Endothelial cell of umbilical vein (primary cell): ENCODE data around the gene KRT222. TPM values are rescaled to one million over a fixed set of nuclear protein-coding genes. Genes with fewer than 3 reads are reported as not detected.

Experiments
- BruUV-seq: library from RNA; stranded (reverse); fragments of 400-500 nt; replicated peaks from 2 replicates; lab custom pipeline; 2021; lab: Mats Ljungman, UMichigan
- CTCF ChIA-PET: fragments of 300-600, 350-600 bp; sonication (Branson Sonifier 250); formaldehyde crosslinking; loops from one replicate; lab custom pipeline; 2021; ENCODE audit warnings: antibody characterized with exemption, inconsistent platforms; lab: Charles Lee
- POLR2A ChIA-PET: fragments of 300-600, 350-600 bp; sonication (Branson Sonifier 250); formaldehyde crosslinking; loops from one replicate; lab custom pipeline; 2021; ENCODE audit warnings: antibody characterized with exemption, inconsistent platforms; lab: Charles Lee
- DNase-seq: peaks from one replicate; pipeline ENCODE4 v3.0.0-alpha.2; 2011; ENCODE audit warnings: low read depth, low spot score
- FAIRE-seq: peaks from 2 replicates; lab custom pipeline; 2011; peaks lifted over from hg19 to GRCh38; lab: Jason Lieb, UNC
- H2AFZ ChIP-seq: 2 replicates; pipeline ENCODE4 v1.6.0; 2012; ENCODE audit warnings: low read depth, low read length, control low read depth, inconsistent platforms
- H3K27ac ChIP-seq: 2 replicates; pipeline ENCODE4 v1.5.1; 2011; ENCODE audit warnings: low read depth, mild to moderate bottlenecking, control low read depth, low read length, moderate library complexity; ENCODE audit not compliant: insufficient read depth
- H3K27me3 ChIP-seq, 2 experiments: 2 replicates each; pipeline versions ENCODE4 v1.6.0 to v1.6.1; 2011; ENCODE audit warnings: low read length in 2 of 2, mixed read lengths in 1 of 2; ENCODE audit not compliant: control insufficient read depth in 2 of 2, insufficient read depth in 2 of 2
- H3K36me3 ChIP-seq, 2 experiments: 2 replicates in 1 of 2; 3 replicates in 1 of 2; pipeline ENCODE4 v1.5.1; 2011; ENCODE audit warnings: low read length in 2 of 2, mild to moderate bottlenecking in 1 of 2, moderate library complexity in 1 of 2; ENCODE audit not compliant: control insufficient read depth in 2 of 2, insufficient read depth in 2 of 2; ENCODE audit errors: extremely low read depth in 1 of 2
- H3K4me1 ChIP-seq: 3 replicates; pipeline ENCODE4 v1.5.1; 2011; ENCODE audit warnings: mild to moderate bottlenecking, low read length; ENCODE audit not compliant: control insufficient read depth, insufficient read depth; ENCODE audit errors: extremely low read depth
- H3K4me2 ChIP-seq: 2 replicates; pipeline ENCODE4 v1.6.1; 2011; ENCODE audit warnings: low read length, control low read depth, mixed read lengths; ENCODE audit not compliant: insufficient read depth
- H3K4me3 ChIP-seq, 3 experiments: fragments of 200-600 bp in 1 of 3; sonication (generic), shearing (Covaris generic) in 1 of 3; replicated peaks in 1 of 3; 2 replicates each; pipeline ENCODE4 v1.5.1; 2011 to 2016; ENCODE audit warnings: control low read depth in 3 of 3, low read length in 3 of 3, mild to moderate bottlenecking in 2 of 3, inconsistent platforms in 1 of 3, low read depth in 1 of 3, moderate library complexity in 1 of 3; ENCODE audit not compliant: insufficient read depth in 1 of 3
- H3K79me2 ChIP-seq: 2 replicates; pipeline ENCODE4 v1.6.0; 2012; ENCODE audit warnings: low read length, inconsistent platforms; ENCODE audit not compliant: control insufficient read depth, insufficient read depth
- H3K9ac ChIP-seq: replicated peaks from 2 replicates; pipeline ENCODE3; 2011; ENCODE audit warnings: low read length, control low read depth; ENCODE audit not compliant: insufficient read depth; ENCODE audit errors: extremely low read depth
- H3K9me1 ChIP-seq: replicated peaks from 3 replicates; pipeline ENCODE4 v1.6.0; 2011; ENCODE audit warnings: mild to moderate bottlenecking, low read length; ENCODE audit not compliant: control insufficient read depth, insufficient read depth; ENCODE audit errors: extremely low read depth
- H3K9me3 ChIP-seq: replicated peaks from 2 replicates; pipeline ENCODE4 v1.5.1; 2012; ENCODE audit warnings: low read length, inconsistent platforms; ENCODE audit not compliant: control insufficient read depth, insufficient read depth
- H4K20me1 ChIP-seq: replicated peaks from 2 replicates; pipeline ENCODE3; 2011; ENCODE audit warnings: mild to moderate bottlenecking, low read length; ENCODE audit not compliant: control insufficient read depth, insufficient read depth; ENCODE audit errors: extremely low read depth
- POLR2A ChIP-seq: IDR thresholded peaks from 2 replicates; pipeline ENCODE4 v1.6.1; 2012; ENCODE audit warnings: low read depth, mild to moderate bottlenecking, control low read depth, low read length
- dilution Hi-C: fragments of 300-500 bp; cut with MboI; formaldehyde crosslinking; loops from one replicate; pipeline ENCODE4 v1.15.0; 2019; ENCODE audit warnings: low sequenced_read_pairs; ENCODE audit not compliant: extremely low pct_ligation_motif_present
- intact Hi-C: fragments of 100-400 bp; cut with micrococcal nuclease; formaldehyde crosslinking; loops from one replicate; pipeline ENCODE4 v1.10.0; 2022
- polyA plus RNA-seq, 4 experiments: library from polyadenylated mRNA; depleted of rRNA in 3 of 4; stranded (reverse) in 3 of 4; unstranded in 1 of 4; fragments of >200 nt; gene quantifications; 2 replicates each; pipeline versions ENCODE4 v1.2.1 to v1.2.3, GENCODE V29; 2011 to 2012; ENCODE audit warnings: missing spikeins in 1 of 4
- total RNA-seq: library from RNA; stranded (reverse); gene quantifications from 2 replicates; pipeline ENCODE4 v1.2.3, GENCODE V29; 2021
- TF ChIP-seq, protein P1 (sequence below), 2 donors: IDR thresholded peaks; 1 replicate in 1 of 2; 2 replicates in 1 of 2; pipeline ENCODE4 v1.5.1; 2011; ENCODE audit warnings: low read length in 2 of 2, mild to moderate bottlenecking in 2 of 2, moderate library complexity in 2 of 2, control low read depth in 1 of 2, inconsistent platforms in 1 of 2, low read depth in 1 of 2; ENCODE audit not compliant: insufficient read depth in 1 of 2; ENCODE audit errors: extremely low read depth in 1 of 2
- TF ChIP-seq, protein P2 (sequence below): IDR thresholded peaks from 2 replicates; pipeline ENCODE4 v1.6.1; 2011; ENCODE audit not compliant: insufficient read depth, insufficient read length

KRT222 gene
- total and polyA plus RNA-seq, 2 donors (not counting 3 experiments of a cell fraction or from before 2014, with no cell fraction given): not detected

DNA sequence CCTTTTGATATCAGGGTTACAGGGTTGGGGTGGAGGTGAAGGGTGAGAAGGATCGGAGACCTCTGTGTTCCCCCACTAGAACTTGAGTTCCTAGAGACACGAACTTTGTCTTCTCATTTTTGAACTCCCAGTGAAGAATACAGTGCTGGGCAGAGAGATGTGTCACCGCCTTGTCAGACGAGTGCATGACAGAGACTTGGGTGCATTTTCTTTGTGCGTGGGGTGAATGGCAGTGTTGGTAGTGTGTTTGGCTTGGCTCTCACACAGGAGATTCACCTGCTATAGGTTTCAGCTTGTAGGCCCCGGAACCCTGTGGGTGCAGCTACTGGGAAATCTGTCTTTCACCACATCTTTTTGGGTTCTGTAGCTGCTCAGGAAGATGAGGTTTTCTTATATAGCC, 59.7 kb downstream of the KRT222 start:
- Histone ChIP-seq H2AFZ (no peak overlapping the region), H3K4me2 (no peak overlapping the region), H3K27ac (no peak overlapping the region), H3K9me3 (no peaks in the 10 kb centered on the region), H3K36me3 (no peaks in the 10 kb centered on the region), H3K4me3 (no peak overlapping the region), H3K9me1 (no peaks in the 10 kb centered on the region), H4K20me1 (no peaks in the 10 kb centered on the region), H3K79me2 (no peaks in the 10 kb centered on the region), H3K9ac (no peak overlapping the region), H3K27me3 (peaks cover 12 to 18% of the 10 kb centered on the region in 2 experiments), H3K4me1 (no peaks in the 10 kb centered on the region)
- intact Hi-C loops: no loop called here
- CTCF ChIA-PET: interaction anchor here (1.2 to 2.4 kb wide), 2 partner anchors 12 to 15 kb away, joined by 5 to 8 read pairs; no protein-coding TSS in a partner anchor
- no TSS peak for BruUV-seq
- TF ChIP-seq, protein P1, sequence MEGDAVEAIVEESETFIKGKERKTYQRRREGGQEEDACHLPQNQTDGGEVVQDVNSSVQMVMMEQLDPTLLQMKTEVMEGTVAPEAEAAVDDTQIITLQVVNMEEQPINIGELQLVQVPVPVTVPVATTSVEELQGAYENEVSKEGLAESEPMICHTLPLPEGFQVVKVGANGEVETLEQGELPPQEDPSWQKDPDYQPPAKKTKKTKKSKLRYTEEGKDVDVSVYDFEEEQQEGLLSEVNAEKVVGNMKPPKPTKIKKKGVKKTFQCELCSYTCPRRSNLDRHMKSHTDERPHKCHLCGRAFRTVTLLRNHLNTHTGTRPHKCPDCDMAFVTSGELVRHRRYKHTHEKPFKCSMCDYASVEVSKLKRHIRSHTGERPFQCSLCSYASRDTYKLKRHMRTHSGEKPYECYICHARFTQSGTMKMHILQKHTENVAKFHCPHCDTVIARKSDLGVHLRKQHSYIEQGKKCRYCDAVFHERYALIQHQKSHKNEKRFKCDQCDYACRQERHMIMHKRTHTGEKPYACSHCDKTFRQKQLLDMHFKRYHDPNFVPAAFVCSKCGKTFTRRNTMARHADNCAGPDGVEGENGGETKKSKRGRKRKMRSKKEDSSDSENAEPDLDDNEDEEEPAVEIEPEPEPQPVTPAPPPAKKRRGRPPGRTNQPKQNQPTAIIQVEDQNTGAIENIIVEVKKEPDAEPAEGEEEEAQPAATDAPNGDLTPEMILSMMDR (IDR thresholded peaks at IDR 0.05; ENCODE audit: extremely low read depth in 1 of 2, insufficient read depth in 1 of 2, low read depth in 1 of 2, low read length in 2 of 2): no peak
- TF ChIP-seq, protein P2, sequence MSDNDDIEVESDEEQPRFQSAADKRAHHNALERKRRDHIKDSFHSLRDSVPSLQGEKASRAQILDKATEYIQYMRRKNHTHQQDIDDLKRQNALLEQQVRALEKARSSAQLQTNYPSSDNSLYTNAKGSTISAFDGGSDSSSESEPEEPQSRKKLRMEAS: no peak
- no peak for TF ChIP-seq POLR2A
- DNase-seq (no peak), FAIRE-seq (no peak)
- POLR2A ChIA-PET: no interaction called here
- dilution Hi-C loops: no loop called here

Other genes starting within 250 kb of the KRT222 start
- 149 and 160 TPM in 2 replicates for gene TOP2A, start 247.3 kb downstream of the KRT222 start, total RNA-seq
- 25.5 and 31.3 TPM in 2 replicates for gene TOP2A, start 247.3 kb downstream of the KRT222 start, polyA plus RNA-seq
- gene IGFBP4, start 221.7 kb downstream of the KRT222 start, total RNA-seq: 585 and 618 TPM in 2 replicates
- gene IGFBP4, start 221.7 kb downstream of the KRT222 start, polyA plus RNA-seq: 369 and 377 TPM in 2 replicates
- not detected in 2 replicates for gene TNS4, start 163.6 kb downstream of the KRT222 start, total RNA-seq
- gene TNS4, start 163.6 kb downstream of the KRT222 start, polyA plus RNA-seq: not detected in 2 replicates
- gene CCR7, start 99.7 kb downstream of the KRT222 start, total RNA-seq: 0.30 TPM in 1 of 2 replicates, not detected in the other
- 0.18 and 0.25 TPM in 2 replicates for gene CCR7, start 99.7 kb downstream of the KRT222 start, polyA plus RNA-seq
- 120 and 127 TPM in 2 replicates for gene SMARCE1, start 17.4 kb downstream of the KRT222 start, total RNA-seq
- gene SMARCE1, start 17.4 kb downstream of the KRT222 start, polyA plus RNA-seq: 21.5 and 28.4 TPM in 2 replicates
- not detected in 2 replicates for gene KRT24, start 38.6 kb upstream of the KRT222 start, total RNA-seq
- gene KRT24, start 38.6 kb upstream of the KRT222 start, polyA plus RNA-seq: not detected in 2 replicates
- gene KRT25, start 90.2 kb upstream of the KRT222 start, total RNA-seq: not detected in 2 replicates
- not detected in 2 replicates for gene KRT25, start 90.2 kb upstream of the KRT222 start, polyA plus RNA-seq
- not detected in 2 replicates for gene KRT26, start 107.0 kb upstream of the KRT222 start, total RNA-seq
- not detected in 2 replicates for gene KRT26, start 107.0 kb upstream of the KRT222 start, polyA plus RNA-seq
- gene KRT27, start 117.4 kb upstream of the KRT222 start, total RNA-seq: not detected in 2 replicates
- not detected in 2 replicates for gene KRT27, start 117.4 kb upstream of the KRT222 start, polyA plus RNA-seq
- not detected in 2 replicates for gene KRT28, start 134.8 kb upstream of the KRT222 start, total RNA-seq
- not detected in 2 replicates for gene KRT28, start 134.8 kb upstream of the KRT222 start, polyA plus RNA-seq
- gene KRT10, start 157.4 kb upstream of the KRT222 start, total RNA-seq: 51.4 and 55.6 TPM in 2 replicates
- 5.1 and 5.4 TPM in 2 replicates for gene KRT10, start 157.4 kb upstream of the KRT222 start, polyA plus RNA-seq
- gene KRT12, start 202.0 kb upstream of the KRT222 start, total RNA-seq: not detected in 2 replicates
- gene KRT12, start 202.0 kb upstream of the KRT222 start, polyA plus RNA-seq: not detected in 2 replicates
- not detected in 2 replicates for gene KRT20, start 220.1 kb upstream of the KRT222 start, total RNA-seq
- gene KRT20, start 220.1 kb upstream of the KRT222 start, polyA plus RNA-seq: not detected in 2 replicates